PFSK-1 (cell line): Measurements from ENCODE around the gene HUS1.

Experiments used
- POLR2AphosphoS5 ChIP-seq: IDR thresholded peaks from 2 replicates; pipeline ENCODE4 v1.6.1; 2012; ENCODE audit warnings: low read depth, mild to moderate bottlenecking, control low read depth, low read length, moderate library complexity
- REST ChIP-seq, 2 experiments: IDR thresholded peaks; 2 replicates each; pipeline versions ENCODE4 v1.6.1 to v1.8.0; 2011 to 2012; ENCODE audit warnings: low read depth in 2 of 2, low read length in 2 of 2, control low read depth in 1 of 2, inconsistent platforms in 1 of 2, mild to moderate bottlenecking in 1 of 2, moderate library complexity in 1 of 2; ENCODE audit not compliant: insufficient read depth in 1 of 2
- SIN3A ChIP-seq: IDR thresholded peaks from 2 replicates; pipeline ENCODE4 v1.6.1; 2012; ENCODE audit warnings: mild to moderate bottlenecking, low read length, moderate library complexity, borderline replicate concordance; ENCODE audit not compliant: insufficient read depth
- TAF1 ChIP-seq: IDR thresholded peaks from 2 replicates; pipeline ENCODE4 v1.6.1; 2012; ENCODE audit warnings: low read length, control low read depth, borderline replicate concordance; ENCODE audit not compliant: insufficient read depth

GRCh38 chr7:47957156-47957555, 22.3 kb downstream of the HUS1 start:
- no peak for TF ChIP-seq REST (IDR thresholded peaks at IDR 0.05; ENCODE audit: insufficient read depth in 1 of 2, low read depth in 2 of 2, low read length in 2 of 2)
- no peak for TF ChIP-seq POLR2AphosphoS5
- TF ChIP-seq SIN3A = no peak
- TF ChIP-seq TAF1 = no peak
